Liver (tissue), 3 donors: ENCODE measurements around the gene TMEM59.

Source experiments
- EGR1 ChIP-seq, 2 donors: IDR thresholded peaks; 2 replicates each; pipeline ENCODE4 v1.6.1; 2016 to 2018; ENCODE audit warnings: antibody characterized with exemption in 2 of 2, low read depth in 2 of 2
- JUND ChIP-seq, 2 donors: IDR thresholded peaks; 2 replicates each; pipeline ENCODE4 v1.6.1; 2016; ENCODE audit warnings: antibody characterized with exemption in 2 of 2
- NR2F2 ChIP-seq: IDR thresholded peaks from 2 replicates; pipeline ENCODE4 v1.6.1; 2016; ENCODE audit warnings: antibody characterized with exemption
- RAD21 ChIP-seq, 2 donors: IDR thresholded peaks; 2 replicates each; pipeline ENCODE4 v1.6.1; 2016; ENCODE audit warnings: antibody characterized with exemption in 2 of 2, mild to moderate bottlenecking in 2 of 2
- SP1 ChIP-seq: IDR thresholded peaks from 2 replicates; pipeline ENCODE4 v1.6.1; 2018; ENCODE audit warnings: antibody characterized with exemption, mild to moderate bottlenecking
- TAF1 ChIP-seq: conservative IDR thresholded peaks from 2 replicates; pipeline ENCODE4 v1.6.1; 2016; ENCODE audit warnings: antibody characterized with exemption, mild to moderate bottlenecking
- ZBTB33 ChIP-seq: IDR thresholded peaks from 2 replicates; pipeline ENCODE4 v1.6.1; 2016; ENCODE audit warnings: antibody characterized with exemption
- TF ChIP-seq, protein P1 (sequence below): fragments of 150-350 bp; IDR thresholded peaks from 2 replicates; pipeline ENCODE4 v1.5.1; 2017; ENCODE audit warnings: improper control_type of control experiment, low read depth, low read length; ENCODE audit not compliant: missing input control
- donor health status: healthy.
- donor health status: healthy.

DNA sequence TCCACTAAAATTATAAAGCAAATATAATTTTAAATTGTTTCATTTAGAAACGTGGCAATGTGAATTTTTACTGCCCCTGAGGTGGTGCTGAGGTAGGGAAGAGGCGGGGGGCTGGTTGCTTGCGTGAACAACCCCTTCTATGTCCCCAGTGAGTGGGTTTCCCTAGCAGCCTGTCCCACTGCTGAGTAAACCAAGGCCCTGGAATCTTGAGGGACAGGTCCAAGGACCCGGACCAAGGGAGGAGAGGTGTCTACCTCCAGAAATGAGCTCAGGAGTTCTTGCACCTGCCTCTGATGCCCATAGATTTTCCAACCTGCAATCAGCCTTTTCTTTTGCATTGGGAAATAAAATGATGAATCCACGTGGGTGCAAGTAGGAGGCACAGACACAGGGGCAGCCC lies 34.4 kb downstream of the TMEM59 start:
- TF ChIP-seq, protein P1, sequence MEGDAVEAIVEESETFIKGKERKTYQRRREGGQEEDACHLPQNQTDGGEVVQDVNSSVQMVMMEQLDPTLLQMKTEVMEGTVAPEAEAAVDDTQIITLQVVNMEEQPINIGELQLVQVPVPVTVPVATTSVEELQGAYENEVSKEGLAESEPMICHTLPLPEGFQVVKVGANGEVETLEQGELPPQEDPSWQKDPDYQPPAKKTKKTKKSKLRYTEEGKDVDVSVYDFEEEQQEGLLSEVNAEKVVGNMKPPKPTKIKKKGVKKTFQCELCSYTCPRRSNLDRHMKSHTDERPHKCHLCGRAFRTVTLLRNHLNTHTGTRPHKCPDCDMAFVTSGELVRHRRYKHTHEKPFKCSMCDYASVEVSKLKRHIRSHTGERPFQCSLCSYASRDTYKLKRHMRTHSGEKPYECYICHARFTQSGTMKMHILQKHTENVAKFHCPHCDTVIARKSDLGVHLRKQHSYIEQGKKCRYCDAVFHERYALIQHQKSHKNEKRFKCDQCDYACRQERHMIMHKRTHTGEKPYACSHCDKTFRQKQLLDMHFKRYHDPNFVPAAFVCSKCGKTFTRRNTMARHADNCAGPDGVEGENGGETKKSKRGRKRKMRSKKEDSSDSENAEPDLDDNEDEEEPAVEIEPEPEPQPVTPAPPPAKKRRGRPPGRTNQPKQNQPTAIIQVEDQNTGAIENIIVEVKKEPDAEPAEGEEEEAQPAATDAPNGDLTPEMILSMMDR, result no peak
- TF ChIP-seq EGR1 (IDR thresholded peaks at IDR 0.05; ENCODE audit: low read depth in 2 of 2) (no peak), RAD21 (IDR thresholded peaks at IDR 0.05) (no peak), TAF1 (no peak), ZBTB33 (no peak), NR2F2 (no peak), SP1 (no peak), JUND (IDR thresholded peaks at IDR 0.05) (no peak)
